Panc1 (cell line): ENCODE measurements around the gene CCDC183. TPM values are rescaled to one million over a fixed set of nuclear protein-coding genes. Genes with fewer than 3 reads are reported as not detected.
A peak's percentile ranks its signal among the peaks of the same experiment; 100 is the strongest.
"Not testable (repeated sequence)": the region's sequence is repeated elsewhere in the genome, so short reads cannot be mapped to it uniquely, and the experiment has no call there.

Experiments
- ATAC-seq: fragments of 200-7000 bp; cut with Tn5 transposase; 2 replicates; pipeline ENCODE4 v1.9.1; 2020; ENCODE audit warnings: mild to moderate bottlenecking, moderate library complexity
- BruUV-seq: library from RNA; stranded (reverse); fragments of 400-500 nt; replicated peaks from 2 replicates; lab custom pipeline; 2021; lab: Mats Ljungman, UMichigan
- CTCF ChIA-PET: fragments of 300-600 bp; sonication (Branson Sonifier 250); formaldehyde crosslinking; loops from one replicate; lab custom pipeline; 2022; ENCODE audit warnings: antibody characterized with exemption; lab: Charles Lee
- POLR2A ChIA-PET: fragments of 300-600 bp; sonication (Branson Sonifier 250); formaldehyde crosslinking; loops from one replicate; lab custom pipeline; 2022; ENCODE audit warnings: antibody characterized with exemption; lab: Charles Lee
- DNase-seq: peaks from one replicate; pipeline ENCODE4 v3.0.0-alpha.2; 2010; ENCODE audit warnings: low read depth, low spot score
- H3K27ac ChIP-seq: 2 replicates; pipeline ENCODE4 v1.5.1; 2011; ENCODE audit warnings: mild to moderate bottlenecking, low read length, inconsistent platforms
- H3K27me3 ChIP-seq: fragments of 200-500 bp; sonication (Bioruptor generic); 2 replicates; pipeline ENCODE4 v1.6.0; 2014; ENCODE audit warnings: low read length, inconsistent platforms; ENCODE audit not compliant: control insufficient read depth, insufficient read depth
- H3K36me3 ChIP-seq: fragments of 200-500 bp; sonication (Bioruptor generic); 2 replicates; pipeline ENCODE4 v1.5.1; 2014; ENCODE audit warnings: inconsistent platforms, mild to moderate bottlenecking, low read length, moderate library complexity; ENCODE audit not compliant: control insufficient read depth, insufficient read depth
- H3K4me1 ChIP-seq: 2 replicates; pipeline ENCODE4 v1.5.1; 2011; ENCODE audit warnings: inconsistent platforms, mild to moderate bottlenecking, low read length, moderate library complexity; ENCODE audit not compliant: control insufficient read depth, insufficient read depth
- H3K4me3 ChIP-seq, 2 experiments: 2 replicates each; pipeline ENCODE4 v1.5.1; 2011 to 2012; ENCODE audit warnings: low read depth in 2 of 2, low read length in 2 of 2, mild to moderate bottlenecking in 2 of 2, inconsistent platforms in 1 of 2, moderate library complexity in 1 of 2
- H3K9me3 ChIP-seq: fragments of 200-500 bp; sonication (Bioruptor generic); 2 replicates; pipeline ENCODE4 v1.5.1; 2014; ENCODE audit warnings: low read depth, mild to moderate bottlenecking, inconsistent platforms, low read length, moderate library complexity; ENCODE audit not compliant: control insufficient read depth, insufficient read depth
- POLR2AphosphoS5 ChIP-seq: IDR thresholded peaks from 2 replicates; pipeline ENCODE4 v1.6.1; 2012; ENCODE audit warnings: mild to moderate bottlenecking, low read depth, low read length, moderate library complexity
- SIN3A ChIP-seq: IDR thresholded peaks from 2 replicates; pipeline ENCODE4 v1.6.1; 2012; ENCODE audit warnings: low read depth, mild to moderate bottlenecking, low read length, moderate library complexity, borderline replicate concordance; ENCODE audit not compliant: insufficient read depth
- in situ Hi-C: cut with HindIII; loops from 2 replicates; pipeline ENCODE4 v1.10.0; 2016; ENCODE audit warnings: low sequenced_read_pairs, low pct_unique_long_range_greater_than_20kb
- intact Hi-C: fragments of 100-400 bp; cut with micrococcal nuclease; formaldehyde crosslinking; loops from one replicate; pipeline ENCODE4 v1.10.0; 2022; ENCODE audit not compliant: unreplicated experiment
- total RNA-seq: library from RNA; stranded (reverse); gene quantifications from one replicate; pipeline ENCODE4 v1.2.1, GENCODE V29; 2021; ENCODE audit not compliant: unreplicated experiment
- TF ChIP-seq, protein P1 (sequence below): fragments of 450-650 bp; IDR thresholded peaks from 2 replicates; pipeline ENCODE4 v1.5.1; 2017; ENCODE audit warnings: mild to moderate bottlenecking
- TF ChIP-seq, protein P2 (sequence below), 2 experiments: IDR thresholded peaks; 2 replicates each; pipeline ENCODE4 v1.6.1; 2011 to 2012; ENCODE audit warnings: low read depth in 2 of 2, control low read depth in 1 of 2, low read length in 1 of 2, mild to moderate bottlenecking in 1 of 2, moderate library complexity in 1 of 2; ENCODE audit not compliant: insufficient read depth in 1 of 2

Gene CCDC183
- total RNA-seq, 1 experiment from 2014 or later: 0.62 TPM

DNA sequence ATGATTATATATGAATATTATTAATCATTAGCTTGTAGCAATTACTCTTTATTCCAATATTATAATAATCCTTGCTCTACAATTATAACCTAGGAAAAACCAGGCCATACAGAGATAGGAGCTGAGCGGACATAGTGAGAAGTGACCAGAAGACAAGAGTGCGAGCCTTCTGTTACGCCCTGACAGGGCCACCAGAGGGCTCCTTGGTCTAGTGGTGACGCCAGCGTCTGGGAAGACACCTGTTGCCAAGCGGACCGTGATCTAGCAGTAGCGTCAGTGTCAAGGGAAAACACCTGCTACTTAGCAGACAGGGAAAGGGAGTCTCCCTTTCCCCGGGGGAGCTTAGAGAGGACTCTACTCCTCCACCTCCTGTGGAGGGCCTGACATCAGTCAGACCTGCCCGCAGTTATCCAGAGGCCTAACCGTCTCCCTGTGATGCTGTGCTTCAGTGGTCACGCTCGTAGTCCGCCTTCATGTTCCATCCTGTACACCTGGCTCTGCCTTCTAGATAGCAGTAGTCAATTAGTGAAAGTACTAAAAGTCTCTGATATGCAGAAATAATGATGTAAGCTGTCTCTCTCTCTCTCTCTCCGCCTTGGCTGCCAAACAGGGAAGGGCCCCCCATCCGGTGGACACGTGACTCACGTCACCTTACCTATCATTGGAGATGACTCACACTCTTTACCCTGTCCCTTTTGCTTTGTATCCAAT, 29.6 kb upstream of the CCDC183 start:
- H3K9me3 ChIP-seq, H3K4me3 ChIP-seq, H3K36me3 ChIP-seq, BruUV-seq, H3K4me1 ChIP-seq, POLR2A ChIA-PET, intact Hi-C loops, in situ Hi-C loops, H3K27ac ChIP-seq, H3K27me3 ChIP-seq, ATAC-seq, DNase-seq: not testable (repeated sequence)
- TF ChIP-seq, protein P1, sequence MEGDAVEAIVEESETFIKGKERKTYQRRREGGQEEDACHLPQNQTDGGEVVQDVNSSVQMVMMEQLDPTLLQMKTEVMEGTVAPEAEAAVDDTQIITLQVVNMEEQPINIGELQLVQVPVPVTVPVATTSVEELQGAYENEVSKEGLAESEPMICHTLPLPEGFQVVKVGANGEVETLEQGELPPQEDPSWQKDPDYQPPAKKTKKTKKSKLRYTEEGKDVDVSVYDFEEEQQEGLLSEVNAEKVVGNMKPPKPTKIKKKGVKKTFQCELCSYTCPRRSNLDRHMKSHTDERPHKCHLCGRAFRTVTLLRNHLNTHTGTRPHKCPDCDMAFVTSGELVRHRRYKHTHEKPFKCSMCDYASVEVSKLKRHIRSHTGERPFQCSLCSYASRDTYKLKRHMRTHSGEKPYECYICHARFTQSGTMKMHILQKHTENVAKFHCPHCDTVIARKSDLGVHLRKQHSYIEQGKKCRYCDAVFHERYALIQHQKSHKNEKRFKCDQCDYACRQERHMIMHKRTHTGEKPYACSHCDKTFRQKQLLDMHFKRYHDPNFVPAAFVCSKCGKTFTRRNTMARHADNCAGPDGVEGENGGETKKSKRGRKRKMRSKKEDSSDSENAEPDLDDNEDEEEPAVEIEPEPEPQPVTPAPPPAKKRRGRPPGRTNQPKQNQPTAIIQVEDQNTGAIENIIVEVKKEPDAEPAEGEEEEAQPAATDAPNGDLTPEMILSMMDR: peak; percentile 44
- CTCF ChIA-PET: interaction anchor here (0.5 to 1.2 kb wide), 5 partner anchors 9 to 595 kb away, joined by 3 to 5 read pairs (median 3); partner anchors contain the start of gene LCN8

DNA sequence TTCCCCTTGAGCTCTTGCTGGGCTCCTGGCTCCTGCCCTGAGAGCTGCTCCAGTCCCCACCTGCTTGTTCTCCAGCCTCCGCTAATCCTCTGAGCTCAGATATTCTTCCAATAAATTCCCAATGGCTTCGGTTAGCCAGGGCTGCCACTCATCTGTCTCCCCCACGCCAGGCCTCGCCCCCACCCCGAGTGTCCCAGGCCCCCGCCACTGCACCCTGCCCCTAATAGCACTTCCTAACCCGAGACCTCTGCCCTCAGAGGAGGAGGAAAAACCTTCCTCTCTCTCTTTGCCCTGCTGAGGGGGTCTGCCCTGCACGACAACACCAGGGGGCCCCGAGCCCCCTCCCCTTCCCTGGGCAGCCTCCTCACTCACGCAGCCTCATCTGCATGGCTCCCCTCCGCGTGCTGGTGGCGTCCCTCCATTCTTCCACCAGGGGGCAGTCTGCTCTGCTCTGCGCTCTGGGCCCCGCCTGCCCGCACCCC, 26.4 kb upstream of the CCDC183 start:
- H3K4me1 ChIP-seq: no peaks in the 10 kb centered on the region
- DNase-seq (no peak), ATAC-seq (peak; percentile 89)
- H3K27me3 ChIP-seq: no peaks in the 10 kb centered on the region
- BruUV-seq: no TSS peak
- POLR2A ChIA-PET: interaction anchor here (0.5 kb wide), 1 partner anchor 50 kb away, joined by 3 read pairs; no protein-coding TSS in a partner anchor
- intact Hi-C loops: no loop called here
- H3K36me3 ChIP-seq: no peaks in the 10 kb centered on the region
- CTCF ChIA-PET: no interaction called here
- no peak overlapping the region for H3K27ac ChIP-seq
- in situ Hi-C loops: no loop called here
- no peaks in the 10 kb centered on the region; the same call in 1 of the 2 replicates for H3K9me3 ChIP-seq
- peak overlapping the region in 1 of 2 experiments; percentile 24; a peak in 1 of 4 replicates for H3K4me3 ChIP-seq
- TF ChIP-seq POLR2AphosphoS5 (no peak), SIN3A (no peak)
- TF ChIP-seq, protein P1: no peak; the same call in 1 of the 2 replicates
- TF ChIP-seq, protein P2, sequence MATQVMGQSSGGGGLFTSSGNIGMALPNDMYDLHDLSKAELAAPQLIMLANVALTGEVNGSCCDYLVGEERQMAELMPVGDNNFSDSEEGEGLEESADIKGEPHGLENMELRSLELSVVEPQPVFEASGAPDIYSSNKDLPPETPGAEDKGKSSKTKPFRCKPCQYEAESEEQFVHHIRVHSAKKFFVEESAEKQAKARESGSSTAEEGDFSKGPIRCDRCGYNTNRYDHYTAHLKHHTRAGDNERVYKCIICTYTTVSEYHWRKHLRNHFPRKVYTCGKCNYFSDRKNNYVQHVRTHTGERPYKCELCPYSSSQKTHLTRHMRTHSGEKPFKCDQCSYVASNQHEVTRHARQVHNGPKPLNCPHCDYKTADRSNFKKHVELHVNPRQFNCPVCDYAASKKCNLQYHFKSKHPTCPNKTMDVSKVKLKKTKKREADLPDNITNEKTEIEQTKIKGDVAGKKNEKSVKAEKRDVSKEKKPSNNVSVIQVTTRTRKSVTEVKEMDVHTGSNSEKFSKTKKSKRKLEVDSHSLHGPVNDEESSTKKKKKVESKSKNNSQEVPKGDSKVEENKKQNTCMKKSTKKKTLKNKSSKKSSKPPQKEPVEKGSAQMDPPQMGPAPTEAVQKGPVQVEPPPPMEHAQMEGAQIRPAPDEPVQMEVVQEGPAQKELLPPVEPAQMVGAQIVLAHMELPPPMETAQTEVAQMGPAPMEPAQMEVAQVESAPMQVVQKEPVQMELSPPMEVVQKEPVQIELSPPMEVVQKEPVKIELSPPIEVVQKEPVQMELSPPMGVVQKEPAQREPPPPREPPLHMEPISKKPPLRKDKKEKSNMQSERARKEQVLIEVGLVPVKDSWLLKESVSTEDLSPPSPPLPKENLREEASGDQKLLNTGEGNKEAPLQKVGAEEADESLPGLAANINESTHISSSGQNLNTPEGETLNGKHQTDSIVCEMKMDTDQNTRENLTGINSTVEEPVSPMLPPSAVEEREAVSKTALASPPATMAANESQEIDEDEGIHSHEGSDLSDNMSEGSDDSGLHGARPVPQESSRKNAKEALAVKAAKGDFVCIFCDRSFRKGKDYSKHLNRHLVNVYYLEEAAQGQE (IDR thresholded peaks at IDR 0.05; ENCODE audit: insufficient read depth in 1 of 2, low read depth in 2 of 2, low read length in 1 of 2): no peak
